Measurements from ENCODE around the gene IHH. TPM values are rescaled to one million over a fixed set of nuclear protein-coding genes. Genes with fewer than 3 reads are reported as not detected.

The IHH gene
- total and polyA plus RNA-seq, 2 donors (not counting 3 experiments of a cell fraction or from before 2014, with no cell fraction given): 0.03 TPM; not detected in 1

DNA sequence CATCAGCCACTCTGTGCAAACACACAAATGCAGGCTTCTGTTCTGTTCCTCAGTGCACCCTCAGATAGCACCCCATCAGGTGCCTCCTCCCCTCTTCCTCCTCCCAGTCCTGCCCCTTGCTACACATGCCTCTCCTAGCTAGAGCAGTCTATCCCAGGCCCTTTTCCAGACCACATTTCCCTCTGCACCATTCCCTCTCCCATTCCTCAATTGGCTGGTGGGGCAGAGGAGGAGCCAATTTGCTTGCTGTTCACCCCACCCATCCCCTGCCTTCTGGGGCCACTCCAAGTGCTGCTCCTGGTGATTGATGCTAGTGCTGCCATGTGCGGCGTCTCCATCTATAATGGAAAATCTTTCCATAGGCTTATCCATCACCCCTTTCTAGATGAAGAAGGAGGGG is 24.8 kb downstream of the IHH start:
- H3K9me3 ChIP-seq (replicated peaks; ENCODE audit: control insufficient read depth, insufficient read depth, low read length): no peaks in the 10 kb centered on the region
- H3K4me2 ChIP-seq (ENCODE audit: insufficient read depth, low read length): no peak overlapping the region
- no peak overlapping the region for H3K27ac ChIP-seq (ENCODE audit: insufficient read depth, low read depth, low read length)
- FAIRE-seq (no peak), DNase-seq (ENCODE audit: low read depth, low spot score) (no peak)
- POLR2A ChIA-PET: no interaction called here
- TF ChIP-seq FOS (IDR thresholded peaks at IDR 0.05; ENCODE audit: borderline replicate concordance, insufficient read depth, low read length) (no peak), POLR2AphosphoS5 (IDR thresholded peaks at IDR 0.05; ENCODE audit: insufficient read depth, low read depth, low read length) (no peak), EZH2 (IDR thresholded peaks at IDR 0.05; ENCODE audit: borderline replicate concordance, low read depth, low read length, severe bottlenecking) (no peak), GATA2 (IDR thresholded peaks at IDR 0.05; ENCODE audit: insufficient read depth, insufficient read length, low read depth, low read length) (no peak), MYC (IDR thresholded peaks at IDR 0.05; ENCODE audit: low read depth, low read length) (no peak), POLR2A (IDR thresholded peaks at IDR 0.05; ENCODE audit: low read depth, low read length) (no peak), JUN (IDR thresholded peaks at IDR 0.05; ENCODE audit: borderline replicate concordance, insufficient read depth, insufficient read length, low read depth) (no peak)
- TF ChIP-seq, protein P1, sequence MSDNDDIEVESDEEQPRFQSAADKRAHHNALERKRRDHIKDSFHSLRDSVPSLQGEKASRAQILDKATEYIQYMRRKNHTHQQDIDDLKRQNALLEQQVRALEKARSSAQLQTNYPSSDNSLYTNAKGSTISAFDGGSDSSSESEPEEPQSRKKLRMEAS (IDR thresholded peaks at IDR 0.05; ENCODE audit: insufficient read depth, insufficient read length): no peak
- TF ChIP-seq, protein P2, sequence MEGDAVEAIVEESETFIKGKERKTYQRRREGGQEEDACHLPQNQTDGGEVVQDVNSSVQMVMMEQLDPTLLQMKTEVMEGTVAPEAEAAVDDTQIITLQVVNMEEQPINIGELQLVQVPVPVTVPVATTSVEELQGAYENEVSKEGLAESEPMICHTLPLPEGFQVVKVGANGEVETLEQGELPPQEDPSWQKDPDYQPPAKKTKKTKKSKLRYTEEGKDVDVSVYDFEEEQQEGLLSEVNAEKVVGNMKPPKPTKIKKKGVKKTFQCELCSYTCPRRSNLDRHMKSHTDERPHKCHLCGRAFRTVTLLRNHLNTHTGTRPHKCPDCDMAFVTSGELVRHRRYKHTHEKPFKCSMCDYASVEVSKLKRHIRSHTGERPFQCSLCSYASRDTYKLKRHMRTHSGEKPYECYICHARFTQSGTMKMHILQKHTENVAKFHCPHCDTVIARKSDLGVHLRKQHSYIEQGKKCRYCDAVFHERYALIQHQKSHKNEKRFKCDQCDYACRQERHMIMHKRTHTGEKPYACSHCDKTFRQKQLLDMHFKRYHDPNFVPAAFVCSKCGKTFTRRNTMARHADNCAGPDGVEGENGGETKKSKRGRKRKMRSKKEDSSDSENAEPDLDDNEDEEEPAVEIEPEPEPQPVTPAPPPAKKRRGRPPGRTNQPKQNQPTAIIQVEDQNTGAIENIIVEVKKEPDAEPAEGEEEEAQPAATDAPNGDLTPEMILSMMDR (IDR thresholded peaks at IDR 0.05; ENCODE audit: extremely low read depth in 1 of 2, insufficient read depth in 1 of 2, low read depth in 1 of 2, low read length in 2 of 2): no peak
- H4K20me1 ChIP-seq (replicated peaks; ENCODE audit: control insufficient read depth, extremely low read depth, insufficient read depth, low read length): no peaks in the 10 kb centered on the region
- peaks cover 24 to 25% of the 10 kb centered on the region in 2 experiments for H3K27me3 ChIP-seq (ENCODE audit: control insufficient read depth in 2 of 2, insufficient read depth in 2 of 2, low read length in 2 of 2)
- H2AFZ ChIP-seq (ENCODE audit: low read depth, low read length): no peak overlapping the region
- H3K4me3 ChIP-seq (replicated peaks in 1 of 3; ENCODE audit: insufficient read depth in 1 of 3, low read depth in 1 of 3, low read length in 3 of 3): no peak overlapping the region
- no peak overlapping the region for H3K9ac ChIP-seq (replicated peaks; ENCODE audit: extremely low read depth, insufficient read depth, low read length)
- CTCF ChIA-PET: interaction anchor here (1.3 kb wide), 1 partner anchor 119 kb away, joined by 7 read pairs; no protein-coding TSS in a partner anchor
- no peaks in the 10 kb centered on the region for H3K79me2 ChIP-seq (ENCODE audit: control insufficient read depth, insufficient read depth, low read length)
- dilution Hi-C loops (cut with MboI; ENCODE audit: extremely low pct_ligation_motif_present, low sequenced_read_pairs): no loop called here
- intact Hi-C loops (cut with micrococcal nuclease): no loop called here
- BruUV-seq (replicated peaks): no TSS peak
- H3K36me3 ChIP-seq (ENCODE audit: control insufficient read depth in 2 of 2, extremely low read depth in 1 of 2, insufficient read depth in 2 of 2, low read length in 2 of 2): no peaks in the 10 kb centered on the region
- no peaks in the 10 kb centered on the region for H3K9me1 ChIP-seq (replicated peaks; ENCODE audit: control insufficient read depth, extremely low read depth, insufficient read depth, low read length)
- no peaks in the 10 kb centered on the region for H3K4me1 ChIP-seq (ENCODE audit: control insufficient read depth, extremely low read depth, insufficient read depth, low read length)

Measured in endothelial cell of umbilical vein (primary cell).